Measurements from ENCODE around the gene PRIM2.

- TF ChIP-seq CTCF (conservative IDR thresholded peaks at IDR 0.05; ENCODE audit: low read length) (no peak), EZH2phosphoT487 (IDR thresholded peaks at IDR 0.05; ENCODE audit: borderline replicate concordance) (no peak)
Measured at GRCh38 chr6:57283911-57284455, 33.4 kb upstream of the PRIM2 start.
